Measurements from ENCODE around the gene UPP1. TPM values are rescaled to one million over a fixed set of nuclear protein-coding genes. Genes with fewer than 3 reads are reported as not detected.

Gene UPP1
- total RNA-seq, 1 experiment from 2014 or later, result 119 TPM

DNA sequence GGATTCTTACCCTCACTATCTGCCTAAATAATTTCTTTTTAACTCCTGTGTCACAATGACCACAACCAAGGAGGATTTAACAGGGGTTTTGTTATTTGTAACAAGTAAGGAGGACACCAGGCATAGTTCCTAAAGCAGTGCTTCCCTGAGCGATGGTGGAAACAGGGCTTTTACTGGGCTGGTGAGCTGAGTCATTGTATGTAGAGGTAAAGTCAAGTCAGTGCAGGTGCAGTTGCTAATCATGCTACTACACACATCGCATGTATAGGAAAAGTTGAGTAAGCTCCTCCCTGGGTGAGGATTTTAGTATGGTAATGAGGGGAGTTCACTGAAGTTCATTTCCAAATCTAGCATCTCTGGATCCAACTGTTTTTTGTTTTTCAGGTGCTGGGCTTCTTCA is 59.2 kb downstream of the UPP1 start:
- Histone ChIP-seq H3K9me2 (ENCODE audit: insufficient read depth) (no peaks in the 10 kb centered on the region), H3F3A (ENCODE audit: insufficient read depth, low read depth) (peaks cover 13% of the 10 kb centered on the region; the same call in 1 of the 2 replicates), H3K4me2 (no peak overlapping the region), H3K9me3 (ENCODE audit: insufficient read depth, low read depth) (peaks cover 12% of the 10 kb centered on the region; the same call in 1 of the 2 replicates), H3K4me3 (no peak overlapping the region), H3K27ac (no peak overlapping the region), H3K27me3 (ENCODE audit: insufficient read depth, low read depth) (peaks cover 12% of the 10 kb centered on the region; the same call in 1 of the 2 replicates), H4K20me1 (ENCODE audit: insufficient read depth) (no peaks in the 10 kb centered on the region), H3K4me1 (replicated peaks; ENCODE audit: insufficient read depth) (peaks cover 25% of the 10 kb centered on the region), H2AFZ (no peak overlapping the region), H3K79me2 (ENCODE audit: low read depth) (no peaks in the 10 kb centered on the region), H3K36me3 (ENCODE audit: low read depth) (no peaks in the 10 kb centered on the region)
- no peak for DNase-seq
- CTCF ChIA-PET, result no interaction called here
- BruUV-seq (replicated peaks), result no TSS peak
- intact Hi-C loops (cut with micrococcal nuclease; ENCODE audit: unreplicated experiment), result no loop called here
- POLR2A ChIA-PET (ENCODE audit: unreplicated experiment), result no interaction called here
- TF ChIP-seq, protein P1, sequence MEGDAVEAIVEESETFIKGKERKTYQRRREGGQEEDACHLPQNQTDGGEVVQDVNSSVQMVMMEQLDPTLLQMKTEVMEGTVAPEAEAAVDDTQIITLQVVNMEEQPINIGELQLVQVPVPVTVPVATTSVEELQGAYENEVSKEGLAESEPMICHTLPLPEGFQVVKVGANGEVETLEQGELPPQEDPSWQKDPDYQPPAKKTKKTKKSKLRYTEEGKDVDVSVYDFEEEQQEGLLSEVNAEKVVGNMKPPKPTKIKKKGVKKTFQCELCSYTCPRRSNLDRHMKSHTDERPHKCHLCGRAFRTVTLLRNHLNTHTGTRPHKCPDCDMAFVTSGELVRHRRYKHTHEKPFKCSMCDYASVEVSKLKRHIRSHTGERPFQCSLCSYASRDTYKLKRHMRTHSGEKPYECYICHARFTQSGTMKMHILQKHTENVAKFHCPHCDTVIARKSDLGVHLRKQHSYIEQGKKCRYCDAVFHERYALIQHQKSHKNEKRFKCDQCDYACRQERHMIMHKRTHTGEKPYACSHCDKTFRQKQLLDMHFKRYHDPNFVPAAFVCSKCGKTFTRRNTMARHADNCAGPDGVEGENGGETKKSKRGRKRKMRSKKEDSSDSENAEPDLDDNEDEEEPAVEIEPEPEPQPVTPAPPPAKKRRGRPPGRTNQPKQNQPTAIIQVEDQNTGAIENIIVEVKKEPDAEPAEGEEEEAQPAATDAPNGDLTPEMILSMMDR (conservative IDR thresholded peaks at IDR 0.05), result no peak
- no peak for TF ChIP-seq EZH2 (IDR thresholded peaks at IDR 0.05; ENCODE audit: low read depth)

GRCh38 chr7:48149058-48149457 is 60.0 kb downstream of the UPP1 start:
- peaks cover 17% of the 10 kb centered on the region; the same call in 1 of the 2 replicates for H3K9me3 ChIP-seq (ENCODE audit: insufficient read depth, low read depth)
- H3K4me1 ChIP-seq (replicated peaks; ENCODE audit: insufficient read depth), result peaks cover 17% of the 10 kb centered on the region
- H4K20me1 ChIP-seq (ENCODE audit: insufficient read depth), result no peaks in the 10 kb centered on the region
- no TSS peak for BruUV-seq (replicated peaks)
- H3K4me3 ChIP-seq, result no peak overlapping the region
- H3K79me2 ChIP-seq (ENCODE audit: low read depth), result no peaks in the 10 kb centered on the region
- H3K27ac ChIP-seq, result no peak overlapping the region
- H3K9me2 ChIP-seq (ENCODE audit: insufficient read depth), result no peaks in the 10 kb centered on the region
- DNase-seq, result no peak
- no peak overlapping the region for H2AFZ ChIP-seq
- peaks cover 8% of the 10 kb centered on the region; the same call in 1 of the 2 replicates for H3F3A ChIP-seq (ENCODE audit: insufficient read depth, low read depth)
- CTCF ChIA-PET, result no interaction called here
- no peak for TF ChIP-seq EZH2 (IDR thresholded peaks at IDR 0.05; ENCODE audit: low read depth)
- TF ChIP-seq, protein P1 (conservative IDR thresholded peaks at IDR 0.05), result no peak
- POLR2A ChIA-PET (ENCODE audit: unreplicated experiment), result no interaction called here
- no peaks in the 10 kb centered on the region for H3K36me3 ChIP-seq (ENCODE audit: low read depth)
- H3K27me3 ChIP-seq (ENCODE audit: insufficient read depth, low read depth), result peaks cover 12% of the 10 kb centered on the region; the same call in 1 of the 2 replicates
- intact Hi-C loops (cut with micrococcal nuclease; ENCODE audit: unreplicated experiment), result no loop called here
- no peak overlapping the region for H3K4me2 ChIP-seq

- ChIA-PET CTCF (no interaction called here), POLR2A (ENCODE audit: unreplicated experiment) (no interaction called here)
- BruUV-seq (replicated peaks), result no TSS peak
- Histone ChIP-seq H4K20me1 (ENCODE audit: insufficient read depth) (no peaks in the 10 kb centered on the region), H2AFZ (no peak overlapping the region), H3K79me2 (ENCODE audit: low read depth) (no peaks in the 10 kb centered on the region), H3K4me3 (no peak overlapping the region), H3K4me2 (no peak overlapping the region), H3F3A (ENCODE audit: insufficient read depth, low read depth) (peaks cover under 1% of the 10 kb centered on the region; the same call in 1 of the 2 replicates), H3K36me3 (ENCODE audit: low read depth) (no peaks in the 10 kb centered on the region), H3K9me2 (ENCODE audit: insufficient read depth) (no peaks in the 10 kb centered on the region), H3K27ac (no peak overlapping the region), H3K27me3 (ENCODE audit: insufficient read depth, low read depth) (peaks cover 12% of the 10 kb centered on the region; the same call in 1 of the 2 replicates), H3K4me1 (replicated peaks; ENCODE audit: insufficient read depth) (peaks cover 7% of the 10 kb centered on the region), H3K9me3 (ENCODE audit: insufficient read depth, low read depth) (peaks cover 17% of the 10 kb centered on the region; the same call in 1 of the 2 replicates)
- TF ChIP-seq EZH2 (IDR thresholded peaks at IDR 0.05; ENCODE audit: low read depth), result no peak
- TF ChIP-seq, protein P1 (conservative IDR thresholded peaks at IDR 0.05), result no peak
- intact Hi-C loops (cut with micrococcal nuclease; ENCODE audit: unreplicated experiment), result no loop called here
- DNase-seq, result no peak
Measured at GRCh38 chr7:48150086-48150485, 61.0 kb downstream of the UPP1 start.
